Measurements from ENCODE around the gene DMXL1.

DMXL1 gene

DNA sequence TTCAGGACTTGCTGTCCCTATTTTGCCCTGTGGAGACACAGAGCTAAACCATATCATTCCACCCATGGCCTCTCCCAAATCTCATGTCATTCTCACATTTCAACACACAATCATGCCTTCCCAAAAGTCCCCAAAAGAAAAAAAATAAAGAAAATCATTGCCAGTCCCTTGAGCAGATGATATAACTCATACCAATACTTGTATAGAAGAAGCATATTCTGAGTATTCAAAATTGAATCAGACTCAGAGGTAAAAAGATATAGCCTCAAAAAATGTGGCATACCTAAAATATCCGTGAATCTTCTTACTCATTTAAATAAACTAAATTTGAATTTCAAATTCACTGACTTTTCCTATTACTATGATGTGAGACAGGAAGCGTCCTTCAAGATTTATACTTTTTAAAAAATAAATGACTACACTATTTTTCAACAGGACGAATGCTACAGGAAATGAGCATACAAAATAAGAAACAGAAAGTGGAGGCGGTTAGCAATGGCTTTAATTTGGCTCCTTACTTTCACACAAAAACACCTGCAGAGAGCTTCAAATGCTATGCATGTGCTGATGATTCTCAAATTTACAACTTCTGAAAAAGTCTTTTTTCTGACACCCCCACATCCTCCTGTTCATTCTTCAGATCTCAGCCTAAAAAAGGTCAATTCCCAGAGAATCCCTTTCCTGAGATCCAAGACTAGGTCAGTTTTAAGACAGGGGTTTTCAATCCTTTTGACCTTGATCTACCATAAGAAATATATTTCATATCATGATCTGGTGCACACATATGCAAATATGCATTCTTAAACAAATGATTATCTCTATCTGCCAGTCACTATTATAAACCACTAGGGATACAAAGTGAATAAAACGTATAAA lies 39.6 kb upstream of the DMXL1 start:
- Histone ChIP-seq H3K4me1 (ENCODE audit: control insufficient read depth in 1 of 2, insufficient read depth in 1 of 2, low read depth in 1 of 2, low read length in 1 of 2) (no peaks in the 10 kb centered on the region), H3K9me3 (no peaks in the 10 kb centered on the region), H3K27me3 (no peaks in the 10 kb centered on the region), H3K4me3 (ENCODE audit: low read depth in 1 of 2, low read length in 1 of 2) (no peak overlapping the region), H3K27ac (no peak overlapping the region), H3K36me3 (no peaks in the 10 kb centered on the region)
- TF ChIP-seq, protein P1, sequence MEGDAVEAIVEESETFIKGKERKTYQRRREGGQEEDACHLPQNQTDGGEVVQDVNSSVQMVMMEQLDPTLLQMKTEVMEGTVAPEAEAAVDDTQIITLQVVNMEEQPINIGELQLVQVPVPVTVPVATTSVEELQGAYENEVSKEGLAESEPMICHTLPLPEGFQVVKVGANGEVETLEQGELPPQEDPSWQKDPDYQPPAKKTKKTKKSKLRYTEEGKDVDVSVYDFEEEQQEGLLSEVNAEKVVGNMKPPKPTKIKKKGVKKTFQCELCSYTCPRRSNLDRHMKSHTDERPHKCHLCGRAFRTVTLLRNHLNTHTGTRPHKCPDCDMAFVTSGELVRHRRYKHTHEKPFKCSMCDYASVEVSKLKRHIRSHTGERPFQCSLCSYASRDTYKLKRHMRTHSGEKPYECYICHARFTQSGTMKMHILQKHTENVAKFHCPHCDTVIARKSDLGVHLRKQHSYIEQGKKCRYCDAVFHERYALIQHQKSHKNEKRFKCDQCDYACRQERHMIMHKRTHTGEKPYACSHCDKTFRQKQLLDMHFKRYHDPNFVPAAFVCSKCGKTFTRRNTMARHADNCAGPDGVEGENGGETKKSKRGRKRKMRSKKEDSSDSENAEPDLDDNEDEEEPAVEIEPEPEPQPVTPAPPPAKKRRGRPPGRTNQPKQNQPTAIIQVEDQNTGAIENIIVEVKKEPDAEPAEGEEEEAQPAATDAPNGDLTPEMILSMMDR (IDR thresholded peaks at IDR 0.05) = no peak

- Histone ChIP-seq H3K4me3 (ENCODE audit: low read depth in 1 of 2, low read length in 1 of 2) (no peak overlapping the region), H3K4me1 (ENCODE audit: control insufficient read depth in 1 of 2, insufficient read depth in 1 of 2, low read depth in 1 of 2, low read length in 1 of 2) (no peaks in the 10 kb centered on the region), H3K27me3 (no peaks in the 10 kb centered on the region)
Measured at GRCh38 chr5:119031905-119032304, 39.0 kb upstream of the DMXL1 start.

GRCh38 chr5:119032656-119033055 lies 38.2 kb upstream of the DMXL1 start:
- no peaks in the 10 kb centered on the region for H3K9me3 ChIP-seq
- no peaks in the 10 kb centered on the region for H3K4me1 ChIP-seq (ENCODE audit: control insufficient read depth in 1 of 2, insufficient read depth in 1 of 2, low read depth in 1 of 2, low read length in 1 of 2)
- no peak overlapping the region for H3K4me3 ChIP-seq (ENCODE audit: low read depth in 1 of 2, low read length in 1 of 2)
- no peaks in the 10 kb centered on the region for H3K36me3 ChIP-seq
- H3K27me3 ChIP-seq = no peaks in the 10 kb centered on the region
- TF ChIP-seq, protein P1 (IDR thresholded peaks at IDR 0.05) = no peak
- H3K27ac ChIP-seq = no peak overlapping the region

More at GRCh38 chr5:119031905-119032304, 39.0 kb upstream of the DMXL1 start:
- Histone ChIP-seq H3K36me3 (no peaks in the 10 kb centered on the region), H3K27ac (no peak overlapping the region), H3K9me3 (no peaks in the 10 kb centered on the region)
- TF ChIP-seq, protein P1 (IDR thresholded peaks at IDR 0.05) = no peak

DNA sequence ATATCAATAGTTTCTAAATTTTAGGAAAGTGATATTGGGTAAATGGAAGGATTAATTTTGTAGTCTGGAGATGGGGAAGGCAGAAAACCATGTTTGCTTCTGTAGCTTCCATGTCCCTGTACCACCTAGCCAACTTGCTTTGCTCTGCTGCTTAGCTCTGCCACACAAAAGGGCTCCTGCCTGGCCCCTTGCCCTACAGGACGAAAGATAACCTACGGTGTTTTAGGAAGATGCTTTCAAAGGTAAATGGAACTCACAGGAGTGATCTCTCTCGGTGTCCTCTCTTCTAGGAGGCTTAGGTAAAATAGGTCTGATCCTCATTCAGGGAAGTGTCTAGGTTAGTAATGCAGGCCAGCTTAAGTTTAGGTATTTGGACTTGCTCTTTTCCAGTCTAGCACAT lies 37.8 kb upstream of the DMXL1 start:
- Histone ChIP-seq H3K36me3 (no peaks in the 10 kb centered on the region), H3K4me1 (ENCODE audit: control insufficient read depth in 1 of 2, insufficient read depth in 1 of 2, low read depth in 1 of 2, low read length in 1 of 2) (no peaks in the 10 kb centered on the region), H3K27ac (no peak overlapping the region), H3K9me3 (no peaks in the 10 kb centered on the region), H3K4me3 (ENCODE audit: low read depth in 1 of 2, low read length in 1 of 2) (no peak overlapping the region), H3K27me3 (no peaks in the 10 kb centered on the region)
- TF ChIP-seq, protein P1 (IDR thresholded peaks at IDR 0.05) = no peak

DNA sequence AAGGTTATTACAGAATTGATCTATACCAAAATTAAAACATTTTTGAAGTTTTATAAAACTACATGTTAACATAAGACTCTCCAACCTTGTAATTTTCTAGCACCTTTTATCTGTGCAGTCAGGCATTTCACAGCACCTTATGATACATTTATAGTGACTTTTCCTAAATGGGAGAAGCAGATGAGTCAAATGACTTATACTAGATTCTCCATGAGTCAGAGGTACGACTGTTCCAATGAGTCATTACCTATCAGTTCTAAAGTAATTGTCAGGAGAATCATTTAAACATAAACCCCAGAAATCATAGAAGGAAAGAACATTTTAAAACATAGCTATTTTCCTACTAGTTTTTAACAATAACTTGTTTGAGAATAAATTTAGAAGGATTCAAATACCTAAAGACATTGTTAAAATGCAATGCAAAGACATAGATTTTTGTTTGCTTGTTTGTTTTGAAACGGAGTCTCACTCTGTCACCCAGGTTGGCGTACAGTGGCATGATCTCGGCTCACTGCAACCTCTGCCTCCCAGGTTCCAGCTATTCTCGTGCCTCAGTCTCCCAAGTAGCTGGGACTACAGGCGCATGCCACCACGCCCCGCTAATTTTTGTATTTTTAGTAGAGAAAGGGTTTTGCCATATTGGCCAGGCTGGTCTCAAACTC lies 34.7 kb upstream of the DMXL1 start:
- Histone ChIP-seq H3K4me1 (ENCODE audit: control insufficient read depth in 1 of 2, insufficient read depth in 1 of 2, low read depth in 1 of 2, low read length in 1 of 2) (no peaks in the 10 kb centered on the region), H3K27ac (no peak overlapping the region), H3K36me3 (no peaks in the 10 kb centered on the region), H3K4me3 (ENCODE audit: low read depth in 1 of 2, low read length in 1 of 2) (no peak overlapping the region), H3K9me3 (no peaks in the 10 kb centered on the region), H3K27me3 (no peaks in the 10 kb centered on the region)
- TF ChIP-seq, protein P1 (IDR thresholded peaks at IDR 0.05) = no peak

All from neutrophil (primary cell).